Mammary epithelial cell (primary cell): ENCODE data around the gene OLAH.
"Not testable (repeated sequence)": the region's sequence is repeated elsewhere in the genome, so short reads cannot be mapped to it uniquely, and the experiment has no call there.

Experiments
- CTCF ChIP-seq, 2 donors: IDR thresholded peaks in 1 of 2; conservative IDR thresholded peaks in 1 of 2; 2 replicates each; pipeline ENCODE4 v1.5.1; 2011 to 2012; ENCODE audit warnings: inconsistent platforms in 2 of 2, low read length in 2 of 2, mild to moderate bottlenecking in 2 of 2, control low read depth in 1 of 2, low read depth in 1 of 2; ENCODE audit not compliant: insufficient read depth in 1 of 2; ENCODE audit errors: extremely low read depth in 1 of 2
- EZH2 ChIP-seq: IDR thresholded peaks from 2 replicates; pipeline ENCODE4 v1.6.1; 2012; ENCODE audit warnings: low read length, inconsistent platforms, borderline replicate concordance

DNA sequence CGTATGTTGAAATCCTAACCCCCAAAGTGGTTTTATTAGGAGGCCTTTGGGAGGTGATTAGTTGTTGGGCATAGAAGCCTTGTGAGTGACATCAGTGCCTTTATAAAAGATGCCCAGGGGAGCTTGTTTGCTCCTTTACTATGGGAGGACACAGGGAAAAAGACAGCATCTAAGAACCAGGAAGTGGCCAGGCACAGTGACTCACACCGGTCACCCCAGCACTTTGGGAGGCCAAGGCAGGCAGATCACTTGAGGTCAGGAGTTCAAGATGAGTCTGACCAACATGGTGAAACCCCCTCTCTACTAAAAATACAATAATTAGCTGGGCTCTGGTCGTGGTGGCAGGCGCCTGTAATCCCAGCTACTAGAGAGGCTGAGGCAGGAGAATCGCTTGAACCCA lies 22.8 kb upstream of the OLAH start:
- TF ChIP-seq CTCF (conservative IDR thresholded peaks at IDR 0.05 in 1 of 2, IDR thresholded peaks at IDR 0.05 in 1 of 2; ENCODE audit: extremely low read depth in 1 of 2, insufficient read depth in 1 of 2, low read depth in 1 of 2, low read length in 2 of 2); EZH2: not testable (repeated sequence)
